ENCODE measurements around the gene POLR1B. TPM values are rescaled to one million over a fixed set of nuclear protein-coding genes. Genes with fewer than 3 reads are reported as not detected.
A peak's percentile ranks its signal among the peaks of the same experiment; 100 is the strongest.

POLR1B gene
- total and polyA plus RNA-seq, 4 donors, result 6.5 to 23.8 (median 10.8) TPM

- no peak for DNase-seq (ENCODE audit: low spot score)
- Histone ChIP-seq H3K27me3 (ENCODE audit: control insufficient read depth in 4 of 4, insufficient read depth in 4 of 4, low read length in 3 of 4) (no peaks in the 10 kb centered on the region), H3K36me3 (ENCODE audit: control insufficient read depth in 4 of 4, insufficient read depth in 3 of 4, low read depth in 1 of 4, low read length in 3 of 4) (no peaks in the 10 kb centered on the region), H3K4me3 (ENCODE audit: low read depth in 1 of 3, low read length in 3 of 3) (no peak overlapping the region), H3K9ac (ENCODE audit: low read depth in 1 of 2, low read length in 2 of 2) (no peak overlapping the region), H3K27ac (ENCODE audit: low read depth in 1 of 2, low read length in 2 of 2) (no peak overlapping the region), H3K9me3 (ENCODE audit: control insufficient read depth in 4 of 4, low read length in 3 of 4) (no peaks in the 10 kb centered on the region), H3K4me1 (ENCODE audit: control insufficient read depth in 4 of 4, insufficient read depth in 4 of 4, low read length in 3 of 4) (peaks cover 0 to 5% (median 2%) of the 10 kb centered on the region in 4 donors)
- WGBS, result 83% methylated on average over 22 of the region's 22 CpGs
- TF ChIP-seq EGR1 (IDR thresholded peaks at IDR 0.05; ENCODE audit: low read depth in 2 of 2) (no peak), SP1 (IDR thresholded peaks at IDR 0.05) (no peak), FOXA1 (IDR thresholded peaks at IDR 0.05) (no peak), NR2F2 (IDR thresholded peaks at IDR 0.05) (no peak), HNF4A (conservative IDR thresholded peaks at IDR 0.05) (no peak), ATF3 (IDR thresholded peaks at IDR 0.05) (no peak), HNF4G (IDR thresholded peaks at IDR 0.05) (no peak), YY1 (IDR thresholded peaks at IDR 0.05) (no peak), MAX (IDR thresholded peaks at IDR 0.05) (no peak), REST (IDR thresholded peaks at IDR 0.05) (no peak), RAD21 (IDR thresholded peaks at IDR 0.05) (no peak), JUND (IDR thresholded peaks at IDR 0.05) (no peak), TAF1 (conservative IDR thresholded peaks at IDR 0.05) (no peak), FOXA2 (IDR thresholded peaks at IDR 0.05) (no peak), GABPA (IDR thresholded peaks at IDR 0.05 in 1 of 2, conservative IDR thresholded peaks at IDR 0.05 in 1 of 2) (no peak)
These were observed 79.7 kb downstream of the POLR1B start for GRCh38 chr2:112621790-112622527.

DNA sequence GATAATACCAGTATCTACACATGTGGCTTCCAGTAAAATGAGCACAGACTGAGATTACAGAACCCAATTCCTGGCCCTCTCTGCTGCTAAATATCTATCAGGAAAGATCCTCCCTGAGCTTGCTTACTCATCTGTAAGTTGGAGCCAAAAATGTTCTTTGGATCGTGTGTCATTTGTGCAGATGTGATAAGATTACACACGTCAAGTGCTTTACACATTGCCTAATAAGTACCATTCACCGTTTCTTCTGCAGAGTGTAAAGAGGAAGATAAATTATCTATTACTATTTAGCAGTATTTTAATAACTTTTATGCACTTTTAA, 80.2 kb downstream of the POLR1B start:
- no peak for DNase-seq (ENCODE audit: low spot score)
- Histone ChIP-seq H3K4me3 (ENCODE audit: low read depth in 1 of 3, low read length in 3 of 3) (no peak overlapping the region), H3K36me3 (ENCODE audit: control insufficient read depth in 4 of 4, insufficient read depth in 3 of 4, low read depth in 1 of 4, low read length in 3 of 4) (no peaks in the 10 kb centered on the region), H3K4me1 (ENCODE audit: control insufficient read depth in 4 of 4, insufficient read depth in 4 of 4, low read length in 3 of 4) (peaks cover 0 to 5% (median 2%) of the 10 kb centered on the region in 4 donors), H3K9ac (ENCODE audit: low read depth in 1 of 2, low read length in 2 of 2) (no peak overlapping the region), H3K27me3 (ENCODE audit: control insufficient read depth in 4 of 4, insufficient read depth in 4 of 4, low read length in 3 of 4) (no peaks in the 10 kb centered on the region), H3K9me3 (ENCODE audit: control insufficient read depth in 4 of 4, low read length in 3 of 4) (no peaks in the 10 kb centered on the region), H3K27ac (ENCODE audit: low read depth in 1 of 2, low read length in 2 of 2) (no peak overlapping the region)
- TF ChIP-seq JUND (IDR thresholded peaks at IDR 0.05), result peak in 1 of 2 donors; percentile 57
- TF ChIP-seq FOXA2 (IDR thresholded peaks at IDR 0.05), result no peak
- TF ChIP-seq RAD21 (IDR thresholded peaks at IDR 0.05), result no peak
- TF ChIP-seq CTCF (IDR thresholded peaks at IDR 0.05; ENCODE audit: low read depth, low read length, missing input control), result no peak
- TF ChIP-seq HNF4G (IDR thresholded peaks at IDR 0.05), result no peak
- peak in 1 of 2 donors; percentile 60 for TF ChIP-seq HNF4A (conservative IDR thresholded peaks at IDR 0.05)
- TF ChIP-seq MAX (IDR thresholded peaks at IDR 0.05), result peak; percentile 12
- no peak for TF ChIP-seq SP1 (IDR thresholded peaks at IDR 0.05)
- TF ChIP-seq EGR1 (IDR thresholded peaks at IDR 0.05; ENCODE audit: low read depth in 2 of 2), result no peak
- peak in 1 of 2 donors; percentile 49 for TF ChIP-seq RXRA (IDR thresholded peaks at IDR 0.05)
- TF ChIP-seq REST (IDR thresholded peaks at IDR 0.05), result no peak
- TF ChIP-seq GABPA (IDR thresholded peaks at IDR 0.05 in 1 of 2, conservative IDR thresholded peaks at IDR 0.05 in 1 of 2), result no peak
- WGBS, result 22% methylated on average over 3 of the region's 3 CpGs
